Measurements from ENCODE around the gene APLP2. TPM values are rescaled to one million over a fixed set of nuclear protein-coding genes. Genes with fewer than 3 reads are reported as not detected.

The APLP2 gene
- total and polyA plus RNA-seq, 9 of the 15 experiments (the other 6 are each of a cell fraction or from before 2014, with no cell fraction given): 17.4 to 164 (median 118) TPM

DNA sequence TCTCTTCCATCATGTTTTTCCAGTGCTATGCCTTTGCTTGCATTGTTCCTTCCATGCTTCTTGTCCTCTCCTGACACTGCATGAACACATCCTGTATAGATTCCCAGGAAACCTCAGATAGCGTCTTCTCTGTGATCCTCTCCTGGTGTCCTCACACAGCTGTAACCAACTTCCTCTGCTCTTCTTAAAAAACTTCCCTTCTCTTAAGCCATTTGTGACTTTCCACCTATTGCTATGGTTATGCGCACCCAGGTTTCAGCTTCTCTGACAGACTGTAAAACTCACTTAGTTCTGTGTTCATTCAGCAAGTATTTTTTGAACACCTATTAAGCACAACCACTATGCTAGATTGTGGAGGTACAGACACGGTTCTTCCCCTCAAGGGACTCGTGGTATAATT is 5.1 kb upstream of the APLP2 start:
- no TSS peak for BruUV-seq (replicated peaks)
- H3K36me3 ChIP-seq (ENCODE audit: control insufficient read depth, insufficient read depth, low read length): no peaks in the 10 kb centered on the region
- ChIA-PET POLR2A (interaction anchor here (0.9 kb wide), 1 partner anchor 9 kb away, joined by 3 read pairs; no protein-coding TSS in a partner anchor), CTCF (ENCODE audit: low intra/inter-chr PET ratio) (interaction anchor here (0.7 kb wide), 1 partner anchor 787 kb away, joined by 3 read pairs; no protein-coding TSS in a partner anchor)
- no peaks in the 10 kb centered on the region for H4K20me1 ChIP-seq (replicated peaks; ENCODE audit: control insufficient read depth, insufficient read depth, low read length)
- no peak overlapping the region for H3K4me3 ChIP-seq
- no peak overlapping the region for H2AFZ ChIP-seq (ENCODE audit: low read depth, low read length)
- in situ Hi-C loops (cut with MboI): no loop called here
- ATAC-seq: no peak
- no peak for DNase-seq (ENCODE audit: extremely low read depth in 1 of 4, low spot score in 3 of 4)
- H3K4me2 ChIP-seq (ENCODE audit: insufficient read depth, low read length): no peak overlapping the region
- TF ChIP-seq SMAD3 (CRISPR knock-in tag; conservative IDR thresholded peaks at IDR 0.05): no peak
- TF ChIP-seq, protein P1, sequence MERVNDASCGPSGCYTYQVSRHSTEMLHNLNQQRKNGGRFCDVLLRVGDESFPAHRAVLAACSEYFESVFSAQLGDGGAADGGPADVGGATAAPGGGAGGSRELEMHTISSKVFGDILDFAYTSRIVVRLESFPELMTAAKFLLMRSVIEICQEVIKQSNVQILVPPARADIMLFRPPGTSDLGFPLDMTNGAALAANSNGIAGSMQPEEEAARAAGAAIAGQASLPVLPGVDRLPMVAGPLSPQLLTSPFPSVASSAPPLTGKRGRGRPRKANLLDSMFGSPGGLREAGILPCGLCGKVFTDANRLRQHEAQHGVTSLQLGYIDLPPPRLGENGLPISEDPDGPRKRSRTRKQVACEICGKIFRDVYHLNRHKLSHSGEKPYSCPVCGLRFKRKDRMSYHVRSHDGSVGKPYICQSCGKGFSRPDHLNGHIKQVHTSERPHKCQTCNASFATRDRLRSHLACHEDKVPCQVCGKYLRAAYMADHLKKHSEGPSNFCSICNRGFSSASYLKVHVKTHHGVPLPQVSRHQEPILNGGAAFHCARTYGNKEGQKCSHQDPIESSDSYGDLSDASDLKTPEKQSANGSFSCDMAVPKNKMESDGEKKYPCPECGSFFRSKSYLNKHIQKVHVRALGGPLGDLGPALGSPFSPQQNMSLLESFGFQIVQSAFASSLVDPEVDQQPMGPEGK (CRISPR knock-in tag; IDR thresholded peaks at IDR 0.05; ENCODE audit: borderline replicate concordance): no peak
- no peak for TF ChIP-seq ZNF316 (IDR thresholded peaks at IDR 0.05)
- TF ChIP-seq CCAR2 (IDR thresholded peaks at IDR 0.05; ENCODE audit: low read depth, low read length): no peak
- no peak for TF ChIP-seq ARID2 (IDR thresholded peaks at IDR 0.05)
- no peak for TF ChIP-seq SUPT5H (IDR thresholded peaks at IDR 0.05)
- no peak for TF ChIP-seq CHCHD3 (CRISPR knock-in tag; IDR thresholded peaks at IDR 0.05)
- TF ChIP-seq, protein P2, sequence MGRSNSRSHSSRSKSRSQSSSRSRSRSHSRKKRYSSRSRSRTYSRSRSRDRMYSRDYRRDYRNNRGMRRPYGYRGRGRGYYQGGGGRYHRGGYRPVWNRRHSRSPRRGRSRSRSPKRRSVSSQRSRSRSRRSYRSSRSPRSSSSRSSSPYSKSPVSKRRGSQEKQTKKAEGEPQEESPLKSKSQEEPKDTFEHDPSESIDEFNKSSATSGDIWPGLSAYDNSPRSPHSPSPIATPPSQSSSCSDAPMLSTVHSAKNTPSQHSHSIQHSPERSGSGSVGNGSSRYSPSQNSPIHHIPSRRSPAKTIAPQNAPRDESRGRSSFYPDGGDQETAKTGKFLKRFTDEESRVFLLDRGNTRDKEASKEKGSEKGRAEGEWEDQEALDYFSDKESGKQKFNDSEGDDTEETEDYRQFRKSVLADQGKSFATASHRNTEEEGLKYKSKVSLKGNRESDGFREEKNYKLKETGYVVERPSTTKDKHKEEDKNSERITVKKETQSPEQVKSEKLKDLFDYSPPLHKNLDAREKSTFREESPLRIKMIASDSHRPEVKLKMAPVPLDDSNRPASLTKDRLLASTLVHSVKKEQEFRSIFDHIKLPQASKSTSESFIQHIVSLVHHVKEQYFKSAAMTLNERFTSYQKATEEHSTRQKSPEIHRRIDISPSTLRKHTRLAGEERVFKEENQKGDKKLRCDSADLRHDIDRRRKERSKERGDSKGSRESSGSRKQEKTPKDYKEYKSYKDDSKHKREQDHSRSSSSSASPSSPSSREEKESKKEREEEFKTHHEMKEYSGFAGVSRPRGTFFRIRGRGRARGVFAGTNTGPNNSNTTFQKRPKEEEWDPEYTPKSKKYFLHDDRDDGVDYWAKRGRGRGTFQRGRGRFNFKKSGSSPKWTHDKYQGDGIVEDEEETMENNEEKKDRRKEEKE (IDR thresholded peaks at IDR 0.05; ENCODE audit: borderline replicate concordance in 1 of 2, control insufficient read depth in 1 of 2, low read depth in 2 of 2, low read length in 1 of 2): no peak
- intact Hi-C loops (cut with micrococcal nuclease): no loop called here
- no peaks in the 10 kb centered on the region for H3K79me2 ChIP-seq (ENCODE audit: control insufficient read depth, insufficient read depth, low read length)
- no peaks in the 10 kb centered on the region for H3K9me1 ChIP-seq (ENCODE audit: control insufficient read depth, insufficient read depth, low read length)
- H3K27ac ChIP-seq (ENCODE audit: extremely low read depth, low read depth, low read length): no peak overlapping the region
- no peak for FAIRE-seq
- no peaks in the 10 kb centered on the region for H3K9me3 ChIP-seq (replicated peaks; ENCODE audit: control insufficient read depth, insufficient read depth, low read depth, low read length)
- peaks cover 6 to 12% of the 10 kb centered on the region in 2 experiments; a peak in 3 of 5 replicates for H3K4me1 ChIP-seq (replicated peaks in 1 of 2; ENCODE audit: control insufficient read depth in 2 of 2, insufficient read depth in 2 of 2, low read length in 2 of 2)
- 6% methylated on average over 4 of the region's 4 CpGs for WGBS (ENCODE audit: insufficient coverage, low coverage, missing lambda C conversion rate)
- H3K27me3 ChIP-seq (ENCODE audit: control insufficient read depth in 2 of 2, insufficient read depth in 2 of 2, low read length in 2 of 2): peaks cover 0 to 16% of the 10 kb centered on the region in 2 experiments; a peak in 2 of 5 replicates
- H3K9ac ChIP-seq (ENCODE audit: insufficient read depth in 1 of 2, low read depth in 2 of 2, low read length in 2 of 2): no peak overlapping the region
